Endodermal cell (in vitro differentiated cells): ENCODE data around the gene RNF113B. TPM values are rescaled to one million over a fixed set of nuclear protein-coding genes. Genes with fewer than 3 reads are reported as not detected.

ENCODE experiments used
- DNase-seq: peaks from one replicate; pipeline ENCODE4 v3.0.0-alpha.2; 2017
- H3K27ac ChIP-seq: 2 replicates; pipeline ENCODE4 v1.5.1; 2013; ENCODE audit warnings: mild to moderate bottlenecking, low read depth, low read length, moderate library complexity
- H3K27me3 ChIP-seq: 2 replicates; pipeline ENCODE4 v1.6.1; 2013; ENCODE audit warnings: mild to moderate bottlenecking, low read length, moderate library complexity; ENCODE audit not compliant: insufficient read depth, control insufficient read depth, poor library complexity, severe bottlenecking
- H3K36me3 ChIP-seq: 2 replicates; pipeline ENCODE4 v1.7.0; 2013; ENCODE audit warnings: mild to moderate bottlenecking, low read length, moderate library complexity; ENCODE audit not compliant: control insufficient read depth, insufficient read depth
- H3K4me1 ChIP-seq: one replicate; pipeline ENCODE4 v1.7.0; 2013; ENCODE audit warnings: low read length; ENCODE audit not compliant: control insufficient read depth, insufficient read depth
- H3K4me3 ChIP-seq: 2 replicates; pipeline ENCODE4 v1.5.1; 2013; ENCODE audit warnings: mild to moderate bottlenecking, low read length, moderate library complexity
- H3K9ac ChIP-seq: 2 replicates; pipeline ENCODE4 v1.6.1; 2013; ENCODE audit warnings: mild to moderate bottlenecking, low read length, moderate library complexity; ENCODE audit not compliant: poor library complexity, severe bottlenecking; ENCODE audit errors: extremely low read depth
- H3K9me3 ChIP-seq: 2 replicates; pipeline ENCODE4 v1.6.1; 2013; ENCODE audit warnings: mild to moderate bottlenecking, low read length, moderate library complexity; ENCODE audit not compliant: control insufficient read depth
- H3K27ac Mint-ChIP-seq: 2 replicates; pipeline ENCODE4 v1.8.0; 2020; ENCODE audit warnings: mixed read lengths
- H3K27me3 Mint-ChIP-seq: 2 replicates; pipeline ENCODE4 v1.8.0; 2021; ENCODE audit warnings: mild to moderate bottlenecking, mixed read lengths; ENCODE audit not compliant: insufficient read depth
- H3K36me3 Mint-ChIP-seq: 2 replicates; pipeline ENCODE4 v1.8.0; 2020; ENCODE audit warnings: low read depth, mixed read lengths
- H3K4me1 Mint-ChIP-seq: 2 replicates; pipeline ENCODE4 v1.8.0; 2020; ENCODE audit warnings: mixed read lengths
- H3K4me3 Mint-ChIP-seq: 2 replicates; pipeline ENCODE4 v1.8.0; 2020; ENCODE audit warnings: mild to moderate bottlenecking, moderate library complexity, mixed read lengths
- H3K9me3 Mint-ChIP-seq: 2 replicates; pipeline ENCODE4 v1.8.0; 2020; ENCODE audit warnings: mild to moderate bottlenecking, mixed read lengths
- WGBS, 2 experiments: methylation state at CpG; one replicate each; pipeline versions ENCODE4 v1.1.5 to v1.1.7; 2013; ENCODE audit warnings: missing lambda C conversion rate in 2 of 2, mixed read lengths in 1 of 2; ENCODE audit not compliant: insufficient coverage in 1 of 2, insufficient read length in 1 of 2; 5-methylcytosine and 5-hydroxymethylcytosine counted together
- total RNA-seq, 2 donors: library from RNA; stranded (reverse); fragmentation: NEBNext Ultra II Directional in 1 of 2; extraction: Animal tissue kit (Norgen Biotek cat#: 25700) in 1 of 2; gene quantifications; 2 replicates in 1 of 2; 3 replicates in 1 of 2; pipeline ENCODE4 v1.2.1, GENCODE V29; 2021
- TF ChIP-seq, protein P1 (sequence below): fragments of 200-600 bp; sonication (generic); conservative IDR thresholded peaks from 2 replicates; pipeline ENCODE4 v1.5.0; 2021; ENCODE audit warnings: antibody characterized with exemption, mild to moderate bottlenecking

The RNF113B gene
- total RNA-seq, 2 donors from 2014 or later = not detected

DNA sequence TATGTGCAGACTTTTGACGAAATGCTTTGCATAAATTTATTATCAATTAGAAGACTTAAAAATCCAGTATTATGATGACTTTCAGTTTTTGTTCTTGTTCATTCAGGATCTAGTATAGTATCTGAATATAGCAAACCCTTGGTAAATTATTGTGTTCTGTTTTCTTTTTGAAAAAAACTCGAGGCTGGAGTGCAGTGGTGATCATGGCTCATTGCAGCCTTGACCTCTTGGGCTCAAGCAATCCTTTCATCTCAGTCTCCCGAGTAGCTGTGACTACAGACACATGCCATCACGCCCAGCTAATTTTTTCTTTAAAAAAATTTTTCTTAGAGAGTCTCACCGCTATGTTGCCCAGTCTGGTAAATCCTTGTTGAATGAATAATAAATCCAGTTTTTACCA lies 29.5 kb downstream of the RNF113B start:
- TF ChIP-seq, protein P1, sequence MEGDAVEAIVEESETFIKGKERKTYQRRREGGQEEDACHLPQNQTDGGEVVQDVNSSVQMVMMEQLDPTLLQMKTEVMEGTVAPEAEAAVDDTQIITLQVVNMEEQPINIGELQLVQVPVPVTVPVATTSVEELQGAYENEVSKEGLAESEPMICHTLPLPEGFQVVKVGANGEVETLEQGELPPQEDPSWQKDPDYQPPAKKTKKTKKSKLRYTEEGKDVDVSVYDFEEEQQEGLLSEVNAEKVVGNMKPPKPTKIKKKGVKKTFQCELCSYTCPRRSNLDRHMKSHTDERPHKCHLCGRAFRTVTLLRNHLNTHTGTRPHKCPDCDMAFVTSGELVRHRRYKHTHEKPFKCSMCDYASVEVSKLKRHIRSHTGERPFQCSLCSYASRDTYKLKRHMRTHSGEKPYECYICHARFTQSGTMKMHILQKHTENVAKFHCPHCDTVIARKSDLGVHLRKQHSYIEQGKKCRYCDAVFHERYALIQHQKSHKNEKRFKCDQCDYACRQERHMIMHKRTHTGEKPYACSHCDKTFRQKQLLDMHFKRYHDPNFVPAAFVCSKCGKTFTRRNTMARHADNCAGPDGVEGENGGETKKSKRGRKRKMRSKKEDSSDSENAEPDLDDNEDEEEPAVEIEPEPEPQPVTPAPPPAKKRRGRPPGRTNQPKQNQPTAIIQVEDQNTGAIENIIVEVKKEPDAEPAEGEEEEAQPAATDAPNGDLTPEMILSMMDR = peak; percentile 56
- Histone ChIP-seq H3K36me3 (peaks cover 29% of the 10 kb centered on the region), H3K4me1 (peaks cover 4% of the 10 kb centered on the region), H3K9ac (no peak overlapping the region), H3K4me3 (peak overlapping the region; percentile 88), H3K27me3 (no peaks in the 10 kb centered on the region), H3K27ac (no peak overlapping the region), H3K9me3 (no peaks in the 10 kb centered on the region)
- DNase-seq = no peak
- Mint-ChIP-seq H3K4me1 (peaks cover 44% of the 10 kb centered on the region), H3K27me3 (peaks cover 2% of the 10 kb centered on the region), H3K4me3 (no peak overlapping the region), H3K9me3 (no peaks in the 10 kb centered on the region), H3K27ac (no peak overlapping the region), H3K36me3 (peaks cover 19% of the 10 kb centered on the region)
- WGBS, 2 experiments = 83% methylated on average over 3 to 5 of the region's 5 CpGs

DNA sequence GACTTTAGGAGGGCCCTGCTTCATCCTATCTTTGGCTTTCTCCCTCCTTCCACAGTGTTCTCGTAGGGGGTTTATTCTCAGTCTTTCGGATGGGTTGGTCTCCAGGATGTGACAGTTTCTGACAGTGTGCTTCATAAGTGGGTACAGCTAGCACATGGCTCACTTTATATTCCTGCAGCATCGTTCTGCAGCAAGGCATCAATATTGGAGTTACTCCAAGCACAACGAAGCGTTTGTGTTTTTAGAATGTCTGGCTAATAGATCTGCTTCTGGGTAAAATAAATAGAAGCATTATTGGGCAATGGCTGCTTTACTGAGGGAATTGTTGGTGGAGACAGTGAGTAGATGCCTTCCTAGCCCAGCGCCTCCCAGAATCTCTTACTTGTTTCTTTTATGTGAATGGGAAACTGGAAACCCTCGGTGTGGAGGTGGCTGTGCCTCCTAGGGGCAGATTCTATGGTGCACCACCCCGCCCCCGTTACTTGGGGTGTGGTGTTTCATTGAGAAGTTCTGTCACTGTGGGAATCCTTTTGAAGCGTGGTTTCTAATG lies 32.2 kb downstream of the RNF113B start:
- Histone ChIP-seq H3K4me3 (peak overlapping the region; percentile 88), H3K27me3 (no peaks in the 10 kb centered on the region), H3K36me3 (peaks cover 14% of the 10 kb centered on the region), H3K9ac (peak overlapping the region; percentile 72), H3K27ac (no peak overlapping the region), H3K9me3 (no peaks in the 10 kb centered on the region), H3K4me1 (peaks cover 4% of the 10 kb centered on the region)
- Mint-ChIP-seq H3K27ac (no peak overlapping the region), H3K36me3 (peaks cover 15% of the 10 kb centered on the region), H3K9me3 (no peaks in the 10 kb centered on the region), H3K27me3 (peaks cover 7% of the 10 kb centered on the region), H3K4me1 (peaks cover 43% of the 10 kb centered on the region), H3K4me3 (peak overlapping the region; percentile 95)
- 30 to 32% methylated on average over 9 of the region's 10 CpGs for WGBS, 2 experiments
- DNase-seq = peak; percentile 80
- TF ChIP-seq, protein P1 = peak; percentile 63

DNA sequence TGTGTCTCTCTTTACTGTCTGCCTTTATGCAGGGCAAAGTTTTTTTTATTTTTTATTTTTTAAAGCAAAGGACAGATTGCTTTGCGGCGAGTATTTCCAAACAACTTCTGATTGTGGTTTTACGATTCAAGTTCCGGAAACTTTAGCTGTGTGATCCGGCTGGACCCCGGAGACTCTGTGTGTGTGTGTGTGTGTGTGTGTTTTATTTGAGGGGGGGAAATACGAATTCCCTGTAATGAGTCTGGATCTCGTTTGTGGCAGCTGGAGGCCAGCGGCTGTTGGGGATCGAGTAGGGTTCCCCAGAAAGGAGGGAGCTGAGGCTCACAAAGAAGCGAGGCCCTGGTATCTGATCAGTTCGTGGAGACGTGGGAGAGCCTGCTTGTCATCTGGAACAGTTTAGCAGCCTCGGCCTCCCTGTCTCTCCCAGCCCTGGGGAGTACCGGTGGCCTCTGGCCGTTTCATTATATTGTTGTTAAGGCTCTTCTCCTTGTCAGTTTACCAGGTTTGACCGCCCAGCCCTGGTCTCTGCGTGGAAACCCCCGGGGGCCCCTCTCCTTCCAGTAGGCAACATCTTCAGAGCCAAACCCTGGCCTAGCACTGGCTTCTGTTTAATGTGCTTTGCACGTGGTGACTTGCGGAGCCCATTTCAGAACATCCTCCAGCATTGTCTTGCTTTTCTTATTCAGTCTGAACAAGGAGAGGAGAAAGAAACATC lies 32.9 kb downstream of the RNF113B start:
- DNase-seq = peak; percentile 55
- no peaks in the 10 kb centered on the region for H3K9me3 Mint-ChIP-seq
- H3K27me3 Mint-ChIP-seq = peaks cover 7% of the 10 kb centered on the region
- H3K36me3 ChIP-seq = peaks cover 12% of the 10 kb centered on the region
- TF ChIP-seq, protein P1 = no peak
- 4% methylated on average over 12 to 21 of the region's 21 CpGs for WGBS, 2 experiments
- peak overlapping the region; percentile 86 for H3K27ac Mint-ChIP-seq
- H3K27ac ChIP-seq = no peak overlapping the region
- H3K4me1 Mint-ChIP-seq = peaks cover 43% of the 10 kb centered on the region
- H3K9ac ChIP-seq = peak overlapping the region; percentile 72
- peak overlapping the region; percentile 95 for H3K4me3 Mint-ChIP-seq
- peaks cover 12% of the 10 kb centered on the region for H3K36me3 Mint-ChIP-seq
- peaks cover 4% of the 10 kb centered on the region for H3K4me1 ChIP-seq
- peak overlapping the region; percentile 88 for H3K4me3 ChIP-seq
- no peaks in the 10 kb centered on the region for H3K27me3 ChIP-seq
- H3K9me3 ChIP-seq = no peaks in the 10 kb centered on the region
